Measurements from ENCODE around the gene CCDC9B.

DNA sequence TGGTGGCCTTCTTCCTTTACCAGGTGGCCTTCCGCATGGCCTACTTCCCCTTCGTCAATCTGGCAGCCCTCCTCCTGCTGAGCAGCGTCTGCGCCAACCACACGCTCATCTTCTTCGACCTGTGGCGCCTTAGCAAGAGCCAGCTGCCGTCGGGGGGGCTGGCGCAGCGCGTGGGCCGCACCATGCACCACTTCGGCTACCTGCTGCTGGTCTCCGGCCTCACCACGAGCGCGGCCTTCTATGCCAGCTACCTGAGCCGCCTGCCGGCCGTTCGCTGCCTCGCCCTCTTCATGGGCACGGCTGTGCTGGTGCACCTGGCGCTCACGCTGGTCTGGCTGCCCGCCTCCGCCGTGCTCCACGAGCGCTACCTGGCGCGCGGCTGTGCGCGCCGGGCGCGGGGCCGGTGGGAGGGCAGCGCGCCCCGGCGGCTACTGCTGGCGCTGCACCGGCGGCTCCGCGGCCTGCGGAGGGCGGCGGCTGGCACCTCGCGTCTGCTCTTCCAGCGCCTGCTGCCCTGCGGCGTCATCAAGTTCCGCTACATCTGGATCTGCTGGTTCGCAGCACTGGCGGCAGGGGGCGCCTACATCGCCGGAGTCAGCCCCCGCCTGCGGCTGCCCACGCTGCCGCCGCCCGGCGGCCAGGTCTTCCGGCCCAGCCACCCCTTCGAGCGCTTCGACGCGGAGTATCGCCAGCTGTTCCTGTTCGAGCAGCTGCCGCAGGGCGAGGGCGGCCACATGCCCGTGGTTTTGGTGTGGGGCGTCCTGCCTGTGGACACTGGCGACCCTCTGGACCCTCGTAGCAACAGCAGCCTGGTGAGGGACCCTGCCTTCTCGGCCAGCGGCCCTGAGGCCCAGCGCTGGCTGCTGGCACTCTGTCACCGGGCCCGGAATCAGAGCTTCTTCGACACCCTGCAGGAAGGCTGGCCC, 27.2 kb upstream of the CCDC9B start:
- TF ChIP-seq, protein P1, sequence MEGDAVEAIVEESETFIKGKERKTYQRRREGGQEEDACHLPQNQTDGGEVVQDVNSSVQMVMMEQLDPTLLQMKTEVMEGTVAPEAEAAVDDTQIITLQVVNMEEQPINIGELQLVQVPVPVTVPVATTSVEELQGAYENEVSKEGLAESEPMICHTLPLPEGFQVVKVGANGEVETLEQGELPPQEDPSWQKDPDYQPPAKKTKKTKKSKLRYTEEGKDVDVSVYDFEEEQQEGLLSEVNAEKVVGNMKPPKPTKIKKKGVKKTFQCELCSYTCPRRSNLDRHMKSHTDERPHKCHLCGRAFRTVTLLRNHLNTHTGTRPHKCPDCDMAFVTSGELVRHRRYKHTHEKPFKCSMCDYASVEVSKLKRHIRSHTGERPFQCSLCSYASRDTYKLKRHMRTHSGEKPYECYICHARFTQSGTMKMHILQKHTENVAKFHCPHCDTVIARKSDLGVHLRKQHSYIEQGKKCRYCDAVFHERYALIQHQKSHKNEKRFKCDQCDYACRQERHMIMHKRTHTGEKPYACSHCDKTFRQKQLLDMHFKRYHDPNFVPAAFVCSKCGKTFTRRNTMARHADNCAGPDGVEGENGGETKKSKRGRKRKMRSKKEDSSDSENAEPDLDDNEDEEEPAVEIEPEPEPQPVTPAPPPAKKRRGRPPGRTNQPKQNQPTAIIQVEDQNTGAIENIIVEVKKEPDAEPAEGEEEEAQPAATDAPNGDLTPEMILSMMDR (IDR thresholded peaks at IDR 0.05): peak; percentile 75 to 98 (median 89)
- peak in 2 of 3 donors; percentile 33 to 49 for TF ChIP-seq POLR2A (IDR thresholded peaks at IDR 0.05)

Measured in body of pancreas (tissue), 4 donors.